GM12801 (cell line): ENCODE results near the gene NCKAP5L.

Experiments used
- CTCF ChIP-seq: IDR thresholded peaks from one replicate; pipeline ENCODE4 v1.5.1; 2011; ENCODE audit warnings: control low read depth; ENCODE audit not compliant: insufficient read length; ENCODE audit errors: extremely low read depth

NCKAP5L gene

GRCh38 chr12:49853671-49854070 is 25.5 kb upstream of the NCKAP5L start:
- no peak for TF ChIP-seq CTCF

GRCh38 chr12:49847161-49847560 is 18.9 kb upstream of the NCKAP5L start:
- TF ChIP-seq CTCF: no peak

GRCh38 chr12:49846032-49846431 is 17.8 kb upstream of the NCKAP5L start:
- TF ChIP-seq CTCF: no peak

GRCh38 chr12:49843876-49844437 is 15.7 kb upstream of the NCKAP5L start:
- TF ChIP-seq CTCF: no peak

- no peak for TF ChIP-seq CTCF
These were observed 15.2 kb upstream of the NCKAP5L start for GRCh38 chr12:49843411-49843810.

GRCh38 chr12:49842519-49843352 is 14.5 kb upstream of the NCKAP5L start, which contains the start of gene BCDIN3D:
BCDIN3D (minus strand) TSS chr12:49843106; CDS start chr12:49843087, 19 bp downstream.
- TF ChIP-seq CTCF: no peak

- no peak for TF ChIP-seq CTCF
These were observed 10.9 kb upstream of the NCKAP5L start for GRCh38 chr12:49838973-49839633.
